Measurements from ENCODE around the gene PEX5. TPM values are rescaled to one million over a fixed set of nuclear protein-coding genes. Genes with fewer than 3 reads are reported as not detected.
"Not testable (repeated sequence)": the region's sequence is repeated elsewhere in the genome, so short reads cannot be mapped to it uniquely, and the experiment has no call there.

Gene PEX5
- total RNA-seq, 4 donors from 2014 or later = 66.8 to 96.9 (median 71.1) TPM

GRCh38 chr12:7229741-7230140 is 40.3 kb downstream of the PEX5 start:
- no peaks in the 10 kb centered on the region for H3K4me1 ChIP-seq
- DNase-seq = no peak
- H3K27me3 ChIP-seq = no peaks in the 10 kb centered on the region
- no peak for ATAC-seq
- H3K27ac ChIP-seq = no peak overlapping the region
- H3K4me3 ChIP-seq = no peak overlapping the region
- TF ChIP-seq POLR2A (IDR thresholded peaks at IDR 0.05) = no peak
- no peak for TF ChIP-seq CTCF (IDR thresholded peaks at IDR 0.05 in 4 of 5, conservative IDR thresholded peaks at IDR 0.05 in 1 of 5)
- H3K9me3 ChIP-seq = no peaks in the 10 kb centered on the region
- intact Hi-C loops (cut with DNase I; ENCODE audit: low total_unique reads) (loop anchor here (10.0 kb wide), 1 partner anchor 235 kb away; no protein-coding TSS in a partner anchor), in situ Hi-C loops (cut with MboI; ENCODE audit: low sequenced_read_pairs in 4 of 4) (no loop called here)
- H3K36me3 ChIP-seq = no peaks in the 10 kb centered on the region

GRCh38 chr12:7241404-7242005 is 52.0 kb downstream of the PEX5 start:
- intact Hi-C loops (cut with DNase I; ENCODE audit: low total_unique reads) = no loop called here
- in situ Hi-C loops (cut with MboI; ENCODE audit: low sequenced_read_pairs in 4 of 4) = no loop called here
- no peak overlapping the region for H3K4me3 ChIP-seq

GRCh38 chr12:7242176-7243101 is 53.0 kb downstream of the PEX5 start:
- DNase-seq = no peak
- intact Hi-C loops (cut with DNase I; ENCODE audit: low total_unique reads) = no loop called here
- no peaks in the 10 kb centered on the region for H3K9me3 ChIP-seq
- no peak for ATAC-seq
- no peak overlapping the region for H3K27ac ChIP-seq
- no peak overlapping the region for H3K4me3 ChIP-seq
- TF ChIP-seq CTCF (IDR thresholded peaks at IDR 0.05 in 4 of 5, conservative IDR thresholded peaks at IDR 0.05 in 1 of 5) (no peak), POLR2A (IDR thresholded peaks at IDR 0.05) (no peak)
- H3K4me1 ChIP-seq = no peaks in the 10 kb centered on the region
- in situ Hi-C loops (cut with MboI; ENCODE audit: low sequenced_read_pairs in 4 of 4) = no loop called here
- no peaks in the 10 kb centered on the region for H3K36me3 ChIP-seq
- no peaks in the 10 kb centered on the region for H3K27me3 ChIP-seq

More at GRCh38 chr12:7241404-7242005, 52.0 kb downstream of the PEX5 start:
- Histone ChIP-seq H3K27me3 (no peaks in the 10 kb centered on the region), H3K4me1 (no peaks in the 10 kb centered on the region), H3K36me3 (no peaks in the 10 kb centered on the region), H3K9me3 (no peaks in the 10 kb centered on the region), H3K27ac (no peak overlapping the region)
- ATAC-seq = no peak
- TF ChIP-seq POLR2A (IDR thresholded peaks at IDR 0.05) (no peak), CTCF (IDR thresholded peaks at IDR 0.05 in 4 of 5, conservative IDR thresholded peaks at IDR 0.05 in 1 of 5) (no peak)
- DNase-seq = no peak

- H3K4me3 ChIP-seq; intact Hi-C loops (cut with DNase I; ENCODE audit: low total_unique reads): not testable (repeated sequence)
These were observed 62.0 kb downstream of the PEX5 start for GRCh38 chr12:7251328-7251996.

GRCh38 chr12:7259060-7259459 is 69.6 kb downstream of the PEX5 start:
- Histone ChIP-seq H3K27me3 (no peaks in the 10 kb centered on the region), H3K9me3 (no peaks in the 10 kb centered on the region), H3K27ac (no peak overlapping the region), H3K4me3 (no peak overlapping the region), H3K4me1 (no peaks in the 10 kb centered on the region), H3K36me3 (no peaks in the 10 kb centered on the region)
- no peak for DNase-seq
- in situ Hi-C loops (cut with MboI; ENCODE audit: low sequenced_read_pairs in 4 of 4) (no loop called here), intact Hi-C loops (cut with DNase I; ENCODE audit: low total_unique reads) (no loop called here)
- no peak for TF ChIP-seq POLR2A (IDR thresholded peaks at IDR 0.05)
- no peak for TF ChIP-seq CTCF (IDR thresholded peaks at IDR 0.05 in 4 of 5, conservative IDR thresholded peaks at IDR 0.05 in 1 of 5)
- no peak for ATAC-seq

More at GRCh38 chr12:7251328-7251996, 62.0 kb downstream of the PEX5 start:
- H3K36me3 ChIP-seq; H3K4me1 ChIP-seq; DNase-seq; H3K9me3 ChIP-seq; ATAC-seq; H3K27ac ChIP-seq; H3K27me3 ChIP-seq; in situ Hi-C loops (cut with MboI; ENCODE audit: low sequenced_read_pairs in 4 of 4): not testable (repeated sequence)
